Hepatocyte (in vitro differentiated cells): Measurements from ENCODE around the gene FAR2.

ENCODE experiments used
- EZH2 ChIP-seq: fragments of 200-600 bp; sonication (generic); IDR thresholded peaks from 2 replicates; pipeline ENCODE4 v1.6.1; 2016; ENCODE audit warnings: antibody characterized with exemption, mild to moderate bottlenecking, borderline replicate concordance
- EZH2phosphoT487 ChIP-seq: fragments of 200-600 bp; sonication (generic); IDR thresholded peaks from one replicate; pipeline ENCODE4 v1.6.1; 2018; ENCODE audit warnings: antibody characterized with exemption, mild to moderate bottlenecking, low read depth, moderate library complexity; ENCODE audit not compliant: unreplicated experiment, severe bottlenecking
- TF ChIP-seq, protein P1 (sequence below): fragments of 200-600 bp; sonication (generic); IDR thresholded peaks from 2 replicates; pipeline ENCODE4 v1.5.1; 2016; ENCODE audit warnings: antibody characterized with exemption, mild to moderate bottlenecking; ENCODE audit not compliant: poor library complexity

DNA sequence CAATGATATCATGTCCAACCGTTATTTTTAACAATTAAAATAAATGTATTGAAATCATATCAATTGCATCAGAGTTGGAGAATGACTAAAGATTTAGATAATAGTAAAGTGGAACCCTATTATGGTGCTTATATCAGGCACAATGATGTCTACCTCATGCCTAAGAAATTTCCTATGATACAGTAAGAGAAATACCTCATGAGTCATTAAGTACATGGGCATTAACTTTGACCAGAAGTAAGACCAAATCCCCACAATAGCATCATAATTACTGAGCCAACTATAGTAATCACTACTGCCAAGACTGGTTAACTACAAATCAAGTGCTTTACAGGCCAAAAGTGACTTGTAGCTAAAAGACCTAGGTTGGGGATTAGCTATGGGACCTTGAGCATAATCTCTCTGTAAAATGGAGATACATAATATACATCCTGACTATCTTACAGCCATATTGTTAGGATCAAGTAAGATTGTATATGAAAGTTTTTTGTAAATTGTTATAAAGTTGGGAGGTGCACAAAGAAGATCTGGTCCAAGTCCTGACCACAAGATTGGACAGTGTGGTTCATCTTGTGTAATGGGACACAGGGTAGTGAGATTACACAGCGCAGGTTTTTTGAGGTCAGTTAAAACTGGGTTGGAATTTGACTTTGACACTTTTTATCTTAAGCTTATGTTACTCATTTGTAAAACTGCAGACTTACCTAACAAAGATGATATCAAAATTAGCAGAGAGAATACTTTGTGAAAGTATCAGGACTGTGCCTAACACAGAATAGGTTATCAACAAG lies 171.4 kb downstream of the FAR2 start:
- TF ChIP-seq, protein P1, sequence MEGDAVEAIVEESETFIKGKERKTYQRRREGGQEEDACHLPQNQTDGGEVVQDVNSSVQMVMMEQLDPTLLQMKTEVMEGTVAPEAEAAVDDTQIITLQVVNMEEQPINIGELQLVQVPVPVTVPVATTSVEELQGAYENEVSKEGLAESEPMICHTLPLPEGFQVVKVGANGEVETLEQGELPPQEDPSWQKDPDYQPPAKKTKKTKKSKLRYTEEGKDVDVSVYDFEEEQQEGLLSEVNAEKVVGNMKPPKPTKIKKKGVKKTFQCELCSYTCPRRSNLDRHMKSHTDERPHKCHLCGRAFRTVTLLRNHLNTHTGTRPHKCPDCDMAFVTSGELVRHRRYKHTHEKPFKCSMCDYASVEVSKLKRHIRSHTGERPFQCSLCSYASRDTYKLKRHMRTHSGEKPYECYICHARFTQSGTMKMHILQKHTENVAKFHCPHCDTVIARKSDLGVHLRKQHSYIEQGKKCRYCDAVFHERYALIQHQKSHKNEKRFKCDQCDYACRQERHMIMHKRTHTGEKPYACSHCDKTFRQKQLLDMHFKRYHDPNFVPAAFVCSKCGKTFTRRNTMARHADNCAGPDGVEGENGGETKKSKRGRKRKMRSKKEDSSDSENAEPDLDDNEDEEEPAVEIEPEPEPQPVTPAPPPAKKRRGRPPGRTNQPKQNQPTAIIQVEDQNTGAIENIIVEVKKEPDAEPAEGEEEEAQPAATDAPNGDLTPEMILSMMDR = no peak
- TF ChIP-seq EZH2 (no peak), EZH2phosphoT487 (no peak)
